Measurements from ENCODE around the gene NKD1.

NKD1 gene

DNA sequence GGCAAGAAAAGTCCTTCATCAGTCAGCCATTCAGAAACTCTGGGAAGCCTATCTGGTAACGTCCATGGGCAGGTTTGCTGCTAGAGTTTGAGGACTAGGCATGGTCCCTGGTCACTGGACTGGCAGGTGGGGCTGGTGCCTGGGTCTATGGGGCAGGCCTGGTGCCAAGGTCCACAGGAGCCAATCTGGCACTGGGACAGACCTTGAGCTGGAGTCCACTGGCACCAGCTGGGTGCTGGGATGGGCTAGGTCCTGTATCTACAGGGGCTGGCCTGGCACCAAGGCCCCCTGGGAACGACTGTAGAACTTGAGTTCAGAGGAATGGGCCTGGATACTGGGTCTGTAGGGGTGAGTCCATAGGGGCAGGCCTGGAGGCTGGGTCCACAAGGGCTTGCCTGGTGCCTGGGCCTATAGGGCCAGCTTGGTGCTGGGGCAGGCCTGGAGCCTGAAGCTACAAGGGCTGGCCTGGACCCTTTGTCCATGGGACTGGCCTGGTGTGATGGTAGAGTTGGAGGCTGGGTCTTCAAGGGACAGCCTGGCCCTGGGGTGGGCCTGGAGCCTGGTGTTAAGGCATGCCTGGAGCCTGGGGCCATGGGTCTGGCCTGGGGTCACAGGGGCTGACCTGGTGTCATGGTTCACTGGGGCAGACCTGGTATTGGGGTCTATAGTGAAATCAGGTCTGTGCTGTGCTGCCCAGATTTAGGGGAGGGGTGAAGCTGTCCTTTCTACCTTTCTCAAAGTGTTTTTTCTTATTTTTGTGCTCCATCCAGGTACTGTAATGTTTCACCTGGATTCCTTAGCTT lies 30.5 kb upstream of the NKD1 start:
- FAIRE-seq (no peak), DNase-seq (ENCODE audit: extremely low spot score, insufficient read length, low read depth) (no peak)

DNA sequence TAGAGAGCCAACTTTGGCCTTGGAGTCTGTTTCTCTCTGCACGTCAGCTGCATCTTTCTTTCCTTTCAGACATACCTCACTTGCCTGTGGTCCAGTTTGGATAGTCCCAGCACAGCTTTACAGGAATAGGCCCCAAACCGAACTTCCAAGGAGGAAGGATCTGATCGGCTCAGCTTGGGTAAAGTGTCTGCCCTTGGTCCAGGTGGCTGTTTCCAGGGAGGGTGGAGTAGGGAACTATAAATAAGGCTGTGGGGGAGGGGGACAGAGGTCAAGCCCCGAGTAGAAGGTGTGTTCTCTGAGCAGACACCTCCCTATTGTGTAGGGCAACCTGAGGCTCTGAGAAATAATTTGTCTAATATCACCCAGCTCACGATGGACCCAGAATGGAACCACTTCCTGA lies 29.2 kb upstream of the NKD1 start:
- DNase-seq (ENCODE audit: extremely low spot score, insufficient read length, low read depth): no peak
- FAIRE-seq: no peak

DNA sequence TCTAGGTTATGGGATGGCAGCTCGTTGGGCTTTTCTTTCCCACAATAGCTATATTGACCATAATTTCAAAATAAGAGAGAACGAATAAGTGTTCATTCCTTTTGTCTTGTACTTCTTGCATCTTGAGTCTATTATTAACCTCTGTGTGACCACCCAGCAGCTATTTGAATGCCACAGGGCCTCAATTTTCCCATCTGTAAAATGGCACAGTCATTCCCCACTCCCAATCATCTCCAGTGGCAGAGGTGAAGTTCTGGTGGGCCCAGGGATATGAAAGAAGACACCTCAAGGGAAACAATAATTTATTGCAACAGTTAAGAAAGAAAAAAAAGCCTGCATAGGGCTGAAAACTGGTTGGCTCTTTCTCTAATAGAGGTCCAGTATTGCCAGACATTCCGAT lies 28.6 kb upstream of the NKD1 start:
- FAIRE-seq (no peak), DNase-seq (ENCODE audit: extremely low spot score, insufficient read length, low read depth) (no peak)

DNA sequence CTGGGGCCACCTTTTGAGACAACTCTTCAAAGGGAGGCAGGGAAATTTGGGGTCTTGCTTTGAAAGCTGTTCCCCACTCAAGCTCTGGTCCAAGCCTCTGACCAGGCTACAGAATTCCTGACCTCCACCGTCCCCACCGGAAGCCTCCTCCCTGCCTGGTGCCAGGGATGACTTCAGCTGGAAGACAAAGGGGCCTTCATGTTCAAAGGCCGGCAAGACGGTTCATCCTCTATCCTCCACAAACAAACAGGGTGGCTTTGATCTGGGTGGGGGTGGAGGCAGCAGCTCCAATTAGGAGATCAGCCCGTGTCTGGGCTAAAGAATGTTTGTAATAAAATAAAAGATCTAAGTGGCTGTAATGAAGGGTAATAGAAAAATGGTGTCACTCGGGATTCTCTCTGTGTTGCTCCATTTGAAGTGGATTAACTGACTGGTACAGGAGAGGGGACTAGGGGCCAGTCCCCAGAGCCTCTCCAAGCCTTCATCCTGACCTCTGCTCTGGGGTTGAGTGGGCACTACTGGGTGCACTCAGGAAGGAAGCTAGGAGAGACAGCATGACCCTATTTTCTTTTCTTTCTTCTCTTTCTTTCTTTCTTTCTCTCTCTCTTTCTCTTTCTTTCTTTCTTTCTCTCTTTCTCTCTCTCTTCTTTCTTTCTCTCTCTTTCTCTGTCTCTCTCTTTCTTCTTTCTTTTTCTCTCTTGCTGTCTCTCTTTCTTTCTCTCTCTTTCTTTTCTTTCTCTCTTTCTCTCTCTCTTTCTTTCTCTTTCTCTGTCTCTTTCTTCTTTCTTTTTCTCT lies 27.5 kb upstream of the NKD1 start:
- no peak for FAIRE-seq
- no peak for DNase-seq (ENCODE audit: extremely low spot score, insufficient read length, low read depth)

DNA sequence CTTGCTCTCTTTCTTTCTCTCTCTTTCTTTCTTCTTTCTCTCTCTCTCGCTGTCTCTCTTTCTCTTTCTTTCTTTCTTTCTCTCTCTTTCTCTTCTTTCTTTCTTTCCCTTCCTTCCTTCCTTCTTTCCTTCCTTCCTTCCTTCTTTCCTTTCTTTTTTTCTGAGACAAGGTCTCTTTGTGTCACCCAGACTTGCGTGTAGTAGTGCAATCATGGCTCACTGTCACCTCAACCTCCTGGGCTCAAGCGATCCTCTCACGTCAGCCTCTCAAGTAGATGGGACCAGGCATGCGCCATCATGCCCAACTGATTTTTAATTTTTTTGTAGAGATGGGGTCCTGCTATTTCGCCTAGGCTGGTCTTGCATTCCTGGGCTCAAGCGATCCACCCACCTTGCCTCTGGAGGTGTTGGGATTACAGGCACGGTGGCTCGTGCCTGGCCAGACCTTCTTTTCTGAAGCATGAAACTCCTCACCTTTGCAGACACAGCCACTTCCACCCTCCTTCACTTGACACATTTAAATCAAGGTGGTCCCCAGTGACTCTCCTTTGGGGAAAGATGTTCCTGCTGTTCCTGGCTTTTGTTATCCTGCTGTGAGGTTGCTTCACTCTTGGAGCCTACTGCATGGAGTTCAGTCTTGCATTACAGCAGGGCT lies 26.8 kb upstream of the NKD1 start:
- FAIRE-seq (no peak), DNase-seq (ENCODE audit: extremely low spot score, insufficient read length, low read depth) (no peak)

DNA sequence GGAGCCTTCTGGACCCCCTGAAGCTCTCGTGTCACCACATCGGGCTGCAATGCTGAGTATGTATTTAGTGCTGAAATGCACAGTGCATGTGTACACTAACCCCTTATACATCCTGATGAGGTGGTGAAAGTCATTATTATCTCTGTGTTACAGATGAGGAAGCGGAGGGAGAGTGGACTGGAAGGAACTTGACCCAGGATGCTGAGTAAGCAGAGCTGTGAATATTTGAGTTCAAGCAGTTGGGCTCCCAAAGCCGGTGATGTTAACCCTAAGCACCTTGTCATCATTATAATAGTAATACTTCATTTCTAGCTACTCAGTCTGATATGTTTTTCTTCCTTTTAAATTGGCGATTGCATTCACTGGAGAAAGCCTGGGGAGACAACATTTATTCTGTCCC lies 25.9 kb upstream of the NKD1 start:
- no peak for FAIRE-seq

DNA sequence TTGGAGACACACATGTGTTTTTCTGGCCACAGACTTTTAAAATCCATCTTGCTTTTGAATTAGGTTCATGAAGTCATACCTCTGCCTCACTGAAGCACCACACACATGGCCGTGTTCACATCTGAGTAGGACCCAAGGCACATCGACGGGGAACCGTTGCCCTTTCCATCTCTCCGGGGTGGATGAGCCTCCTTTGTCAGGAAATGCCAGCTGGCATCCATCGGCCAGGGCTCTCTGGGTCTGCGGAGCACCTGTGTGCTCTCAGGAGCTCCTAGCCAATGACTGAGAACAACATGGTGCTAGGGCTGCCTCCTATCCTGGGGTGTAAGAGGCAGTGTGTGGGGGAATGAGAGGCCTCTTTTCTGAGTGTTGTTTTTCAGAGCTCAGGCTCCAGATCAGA lies 24.5 kb upstream of the NKD1 start:
- DNase-seq (ENCODE audit: extremely low spot score, insufficient read length, low read depth) (no peak), FAIRE-seq (no peak)

More for the DNA sequence above, 25.9 kb upstream of the NKD1 start:
- DNase-seq (ENCODE audit: extremely low spot score, insufficient read length, low read depth): no peak

DNA sequence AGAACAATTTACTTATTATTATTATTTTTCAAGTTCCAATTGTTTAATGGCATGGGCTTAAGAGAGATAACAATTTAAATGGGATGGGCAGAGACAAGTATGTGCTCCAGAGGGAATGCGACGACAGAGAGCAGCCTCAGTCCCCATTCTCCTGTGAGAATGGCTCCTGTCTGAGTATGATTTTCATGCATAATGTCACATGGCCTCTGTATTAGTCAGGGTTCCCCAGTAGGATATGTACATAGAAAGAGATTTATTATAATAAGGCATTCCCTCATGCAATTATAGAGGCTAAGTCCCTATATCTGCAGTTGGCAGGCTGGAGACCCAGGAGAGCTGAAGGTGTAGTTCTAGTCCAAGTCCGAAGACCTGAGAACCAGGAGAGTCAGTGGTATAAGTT lies 22.9 kb upstream of the NKD1 start:
- FAIRE-seq: no peak

DNA sequence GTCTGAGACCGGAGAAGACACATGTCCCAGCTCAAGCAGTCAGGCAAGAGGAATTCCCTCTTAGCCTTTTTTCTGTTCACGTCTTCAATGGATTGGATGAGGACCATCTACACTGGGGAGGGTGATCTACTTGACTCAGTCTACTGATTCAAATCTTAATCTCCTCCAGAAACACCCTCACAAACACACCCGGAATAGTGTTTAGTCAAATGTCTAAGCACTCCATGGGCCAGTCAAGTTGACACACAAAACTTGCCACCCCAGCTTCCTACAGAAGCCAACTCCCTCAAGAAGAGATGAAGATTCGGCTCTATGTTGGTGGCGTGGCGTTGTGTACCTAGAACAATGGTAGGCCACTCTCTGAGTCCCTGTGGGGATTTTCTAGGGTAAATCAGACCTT lies 22.5 kb upstream of the NKD1 start:
- DNase-seq (ENCODE audit: extremely low spot score, insufficient read length, low read depth): no peak

More for the DNA sequence above, 22.9 kb upstream of the NKD1 start:
- DNase-seq (ENCODE audit: extremely low spot score, insufficient read length, low read depth): no peak

DNA sequence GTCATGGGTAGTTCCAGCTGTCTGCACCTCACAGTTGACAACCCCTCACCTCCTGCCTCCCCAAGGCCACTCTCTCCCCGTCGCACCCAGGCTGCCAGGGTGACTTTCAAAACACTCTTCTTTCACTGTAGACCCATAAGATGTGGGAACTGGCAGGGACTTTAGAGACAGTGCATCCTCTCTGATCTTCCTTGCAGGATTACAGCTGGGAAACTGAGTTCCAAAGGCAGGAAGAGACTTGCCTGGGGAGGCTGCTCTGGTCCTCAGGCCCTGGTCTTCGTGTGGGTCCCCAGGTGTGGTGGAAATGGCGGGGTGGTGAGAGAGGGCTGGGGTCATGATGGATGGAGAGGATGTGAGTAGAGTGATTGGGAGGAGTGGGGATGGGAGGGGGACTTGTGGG lies 21.9 kb upstream of the NKD1 start:
- DNase-seq (ENCODE audit: extremely low spot score, insufficient read length, low read depth): no peak
- no peak for FAIRE-seq

More for the DNA sequence above, 22.5 kb upstream of the NKD1 start:
- no peak for FAIRE-seq

DNA sequence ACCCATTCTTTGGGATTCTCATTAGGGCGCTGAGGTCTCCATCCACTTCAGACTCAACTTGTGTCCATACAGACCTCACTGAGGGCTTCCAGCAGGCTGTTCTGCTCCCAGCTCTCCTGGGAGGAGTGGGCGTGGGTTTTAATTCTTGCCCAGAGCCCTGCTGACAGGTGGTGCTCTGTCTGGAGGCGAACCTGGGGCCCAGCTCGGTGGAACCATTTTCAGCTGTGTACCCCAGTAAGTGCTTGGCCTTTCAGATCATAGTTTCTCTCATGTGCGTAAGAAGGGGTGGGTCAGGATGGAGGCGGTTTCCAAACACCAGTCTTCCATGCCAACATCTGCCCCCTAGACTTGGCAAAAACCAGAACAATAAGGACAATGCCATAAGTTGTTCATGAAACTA lies 21.4 kb upstream of the NKD1 start:
- no peak for FAIRE-seq
- DNase-seq (ENCODE audit: extremely low spot score, insufficient read length, low read depth): no peak

DNA sequence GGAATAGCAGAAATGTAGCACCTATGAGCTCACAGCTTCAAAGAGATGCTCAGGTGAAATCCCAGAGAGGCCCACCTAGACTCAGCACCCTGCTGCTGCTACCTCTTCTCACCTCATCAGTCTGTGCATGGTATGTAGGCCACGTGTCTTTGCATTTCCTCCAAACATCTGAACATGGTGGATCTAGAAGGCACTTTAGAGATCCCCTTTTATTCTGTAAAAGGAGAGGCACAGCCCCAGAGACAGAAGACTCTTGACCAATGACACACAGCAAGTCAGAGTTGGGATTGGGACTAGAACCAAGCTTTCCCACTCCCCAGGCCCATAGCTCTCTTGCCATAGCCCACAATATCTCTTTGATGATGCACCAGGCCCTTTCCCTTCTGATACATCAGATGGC lies 19.4 kb upstream of the NKD1 start:
- no peak for DNase-seq (ENCODE audit: extremely low spot score, insufficient read length, low read depth)
- no peak for FAIRE-seq

DNA sequence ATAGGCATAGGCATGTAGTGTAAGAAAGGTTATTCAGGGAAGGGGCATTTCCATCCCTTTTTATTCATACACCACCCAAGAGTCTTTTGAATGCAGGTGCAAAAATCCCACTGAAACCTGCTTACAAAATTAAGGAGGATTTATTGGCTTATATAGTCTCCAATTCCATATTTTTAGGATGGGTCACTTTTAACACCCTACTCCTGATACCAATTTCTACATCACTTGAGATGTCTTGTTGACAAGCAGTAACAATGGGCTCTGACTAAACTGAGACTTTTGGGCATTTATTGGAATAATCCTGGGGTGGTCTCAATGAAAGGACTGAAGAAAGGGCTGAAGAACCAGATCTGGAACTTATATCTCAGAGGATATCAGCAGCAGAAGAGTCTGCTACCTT lies 18.9 kb upstream of the NKD1 start:
- DNase-seq (ENCODE audit: extremely low spot score, insufficient read length, low read depth): no peak
- no peak for FAIRE-seq

DNA sequence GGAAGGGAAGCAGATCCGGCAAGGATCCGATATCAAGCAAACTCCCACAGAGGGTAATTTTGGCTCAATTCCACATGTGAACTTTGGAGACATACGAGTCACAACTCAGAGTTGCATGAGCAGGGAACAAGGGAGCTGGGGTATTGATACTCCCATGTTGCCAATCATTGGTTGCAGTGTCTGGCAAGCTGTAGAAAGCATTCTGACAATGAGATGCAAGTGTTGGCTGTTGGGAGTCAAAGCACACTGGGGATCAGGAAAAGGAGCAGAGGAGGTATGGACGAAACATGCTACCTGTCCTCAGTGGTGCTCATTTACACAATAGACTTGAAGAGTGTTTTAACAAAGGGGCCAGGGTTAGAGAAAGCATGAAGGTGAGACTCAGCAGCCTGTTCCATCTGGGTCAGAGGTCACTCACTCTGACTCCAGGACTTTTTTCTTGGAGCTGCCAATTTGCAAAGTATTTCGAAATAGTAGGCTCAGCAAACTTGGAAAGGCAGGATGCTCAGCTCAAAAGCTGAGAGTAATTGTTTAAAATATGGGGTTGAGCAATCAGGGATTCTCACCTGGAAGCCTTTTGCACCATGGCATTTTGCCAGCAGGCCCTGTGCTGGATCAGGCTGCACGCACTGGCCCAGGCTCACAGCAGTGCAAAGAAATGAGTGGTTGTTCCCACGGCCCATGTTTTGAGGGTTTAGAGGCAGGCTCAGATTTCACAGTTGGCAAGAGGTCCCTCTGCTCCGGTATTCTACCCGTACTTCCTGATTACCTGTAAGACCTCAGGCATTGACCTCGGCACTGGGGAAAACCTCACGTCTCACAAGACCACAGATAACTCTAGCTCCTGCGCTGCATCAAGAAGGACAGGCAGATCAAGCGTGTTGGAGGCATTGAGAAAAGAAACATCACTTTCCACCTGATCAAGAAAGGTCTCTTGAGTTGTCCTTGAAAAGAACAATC lies 17.6 kb upstream of the NKD1 start:
- no peak for FAIRE-seq
- DNase-seq (ENCODE audit: extremely low spot score, insufficient read length, low read depth): no peak

DNA sequence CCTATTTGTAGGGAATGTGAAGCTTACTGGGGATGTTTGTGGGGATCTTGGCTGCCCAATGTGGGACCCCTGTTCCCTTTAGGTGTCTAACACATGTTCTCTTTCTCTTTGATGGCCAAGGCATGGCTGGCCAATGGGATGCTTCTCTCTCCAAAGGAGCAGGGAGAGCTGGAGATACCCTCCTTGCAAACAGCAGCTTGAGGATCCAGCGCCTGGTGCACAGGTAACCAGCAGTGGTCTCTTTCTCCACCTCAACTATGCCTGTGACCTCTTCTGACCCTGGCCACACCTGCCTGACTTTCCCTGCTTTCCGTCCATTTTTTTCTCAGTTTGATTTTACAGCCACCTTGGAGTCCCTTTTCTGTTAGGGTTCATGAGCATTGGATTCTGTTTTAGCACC lies 16.8 kb upstream of the NKD1 start:
- FAIRE-seq (no peak), DNase-seq (ENCODE audit: extremely low spot score, insufficient read length, low read depth) (no peak)

DNA sequence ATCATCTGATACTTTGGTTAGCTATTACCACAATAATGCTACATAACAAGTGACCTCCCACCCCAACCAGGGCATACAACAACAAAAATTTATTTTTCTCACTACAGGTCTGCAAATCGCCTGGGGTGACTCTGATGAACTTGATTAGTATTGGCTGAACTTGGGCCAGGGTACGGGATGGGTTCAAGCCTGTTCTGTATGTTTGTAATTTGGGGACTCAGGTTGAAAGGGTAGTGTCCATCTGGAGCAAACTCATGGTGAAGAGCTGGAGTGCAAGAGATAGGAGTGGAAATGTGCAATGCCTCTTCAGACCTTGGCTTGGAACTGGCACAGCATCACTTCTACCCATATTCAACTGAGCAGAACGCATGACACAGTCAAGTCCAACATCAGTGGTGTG lies 16.3 kb upstream of the NKD1 start:
- FAIRE-seq: no peak
- DNase-seq (ENCODE audit: extremely low spot score, insufficient read length, low read depth): no peak

DNA sequence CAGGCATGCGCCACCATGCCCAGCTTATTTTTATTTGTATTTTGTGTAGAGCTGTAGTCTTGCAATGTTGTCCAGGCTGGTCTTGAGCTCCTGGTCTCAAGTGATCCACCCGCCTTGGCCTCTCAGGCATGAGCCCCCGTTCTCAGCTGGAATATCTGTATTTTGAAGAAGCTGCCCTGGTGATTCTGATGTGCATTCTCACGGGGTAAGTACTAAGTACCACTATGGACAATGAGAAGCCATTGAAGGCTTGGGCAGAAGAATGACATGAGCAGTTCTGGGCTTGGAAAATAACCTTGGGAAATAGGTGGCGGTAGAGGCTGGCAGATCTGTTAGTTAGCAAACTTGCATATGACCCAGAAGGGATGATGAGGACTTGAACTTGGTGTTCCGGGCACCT lies 15.6 kb upstream of the NKD1 start:
- FAIRE-seq (no peak), DNase-seq (ENCODE audit: extremely low spot score, insufficient read length, low read depth) (no peak)

DNA sequence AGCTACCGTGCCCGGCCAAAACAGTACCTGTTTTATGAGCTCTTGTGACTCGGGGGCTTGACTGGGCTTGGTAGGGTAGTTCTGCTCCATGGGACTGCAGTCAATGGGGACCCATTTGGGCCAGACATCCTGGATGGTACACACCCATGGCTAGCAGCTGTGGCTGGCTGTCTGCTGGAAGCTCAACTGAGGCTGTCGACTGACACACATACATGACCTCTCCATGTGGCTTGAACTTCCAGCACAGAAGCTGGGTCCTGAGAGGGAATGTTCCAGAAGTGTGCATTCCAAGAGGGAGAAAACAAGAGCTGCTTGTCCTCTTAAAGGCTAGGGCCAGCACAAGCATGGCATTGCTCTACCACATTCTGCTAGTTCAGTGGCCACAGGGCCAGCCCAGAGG lies 14.9 kb upstream of the NKD1 start:
- no peak for FAIRE-seq
- DNase-seq (ENCODE audit: extremely low spot score, insufficient read length, low read depth): no peak

DNA sequence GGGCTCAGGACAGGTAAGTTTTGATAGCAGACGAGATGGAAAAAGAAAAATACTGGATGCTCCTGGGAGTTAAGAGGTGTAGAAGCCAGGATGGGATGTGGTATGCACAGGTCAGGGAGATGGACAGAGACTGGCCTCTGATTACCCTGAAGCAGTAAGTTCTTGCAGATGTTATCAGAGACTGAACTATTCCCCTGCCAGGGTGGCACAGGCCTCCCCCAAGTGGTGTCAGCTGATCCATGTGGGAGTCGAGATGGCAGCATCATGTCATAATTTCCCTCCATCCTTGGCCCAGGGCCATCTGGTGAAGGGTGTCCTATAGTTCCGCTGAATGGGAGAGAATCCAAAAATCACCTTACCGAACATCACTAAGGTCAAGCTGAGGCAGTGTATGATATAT lies 14.1 kb upstream of the NKD1 start:
- no peak for FAIRE-seq
- no peak for DNase-seq (ENCODE audit: extremely low spot score, insufficient read length, low read depth)

DNA sequence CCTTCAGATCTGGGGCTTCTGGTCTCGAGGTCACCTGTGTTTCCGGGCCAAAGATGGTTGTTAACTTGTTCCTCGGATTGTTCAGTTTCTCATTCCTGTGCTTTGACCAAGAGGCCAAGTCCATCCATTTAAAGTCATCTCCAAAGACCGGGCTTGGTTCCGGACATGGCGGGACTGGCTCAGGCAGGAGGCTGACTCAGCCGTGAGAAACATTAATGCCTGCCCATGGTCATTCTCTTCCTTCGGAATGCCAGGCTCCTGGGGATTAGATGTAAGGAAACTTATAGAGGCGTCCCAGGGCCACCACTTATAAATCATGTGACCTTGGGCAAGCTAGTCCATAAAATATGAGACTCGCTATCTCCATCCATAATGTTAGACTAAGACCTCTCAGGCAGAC lies 13.6 kb upstream of the NKD1 start:
- DNase-seq (ENCODE audit: extremely low spot score, insufficient read length, low read depth) (no peak), FAIRE-seq (no peak)

Data from GM18507 (cell line).